ENCODE measurements around the gene MICU1. TPM values are rescaled to one million over a fixed set of nuclear protein-coding genes. Genes with fewer than 3 reads are reported as not detected.
"Not testable (repeated sequence)": the region's sequence is repeated elsewhere in the genome, so short reads cannot be mapped to it uniquely, and the experiment has no call there.

Gene MICU1
- total and polyA plus RNA-seq, 7 donors, result 29.4 to 53.5 (median 33.9) TPM

GRCh38 chr10:72449941-72450441 lies 175.9 kb downstream of the MICU1 start:
- Histone ChIP-seq H3K9me3 (no peaks in the 10 kb centered on the region), H3K4me3 (no peak overlapping the region), H3K36me3 (peaks cover 0 to 7% (median 0%) of the 10 kb centered on the region in 4 donors), H3K4me1 (no peaks in the 10 kb centered on the region), H3K27me3 (no peaks in the 10 kb centered on the region), H3K27ac (no peak overlapping the region)
- intact Hi-C loops (cut with DNase I), result no loop called here
- TF ChIP-seq POLR2A (IDR thresholded peaks at IDR 0.05), result no peak
- TF ChIP-seq CTCF (IDR thresholded peaks at IDR 0.05), result no peak
- TF ChIP-seq POLR2AphosphoS5 (IDR thresholded peaks at IDR 0.05), result no peak
- no peak for TF ChIP-seq EP300 (IDR thresholded peaks at IDR 0.05)
- no peak for DNase-seq
- WGBS, 2 donors, result 18 to 66% methylated on average over 6 of the region's 6 CpGs

- Histone ChIP-seq H3K27me3 (no peaks in the 10 kb centered on the region), H3K36me3 (no peaks in the 10 kb centered on the region), H3K4me1 (no peaks in the 10 kb centered on the region), H3K9me3 (no peaks in the 10 kb centered on the region), H3K4me3 (no peak overlapping the region), H3K27ac (no peak overlapping the region)
- no peak for DNase-seq
- intact Hi-C loops (cut with DNase I), result no loop called here
- WGBS, 2 donors, result 94 to 95% methylated on average over 3 of the region's 3 CpGs
- TF ChIP-seq EP300 (IDR thresholded peaks at IDR 0.05) (no peak), POLR2A (IDR thresholded peaks at IDR 0.05) (no peak), POLR2AphosphoS5 (IDR thresholded peaks at IDR 0.05) (no peak), CTCF (IDR thresholded peaks at IDR 0.05) (no peak)
Measured at GRCh38 chr10:72445851-72446250, 180.0 kb downstream of the MICU1 start.

GRCh38 chr10:72442969-72443368 lies 182.9 kb downstream of the MICU1 start:
- H3K4me1 ChIP-seq; H3K27ac ChIP-seq; DNase-seq; H3K9me3 ChIP-seq; H3K36me3 ChIP-seq; intact Hi-C loops (cut with DNase I); H3K27me3 ChIP-seq; H3K4me3 ChIP-seq: not testable (repeated sequence)
- 96 to 98% methylated on average over 2 of the region's 3 CpGs for WGBS, 2 donors

GRCh38 chr10:72435570-72435969 lies 190.3 kb downstream of the MICU1 start:
- Histone ChIP-seq H3K36me3 (no peaks in the 10 kb centered on the region), H3K9me3 (no peaks in the 10 kb centered on the region), H3K27me3 (no peaks in the 10 kb centered on the region), H3K4me1 (no peaks in the 10 kb centered on the region), H3K4me3 (no peak overlapping the region), H3K27ac (no peak overlapping the region)
- WGBS, 2 donors, result 96% methylated on average over 12 of the region's 12 CpGs
- intact Hi-C loops (cut with DNase I), result no loop called here
- no peak for DNase-seq
- TF ChIP-seq POLR2A (IDR thresholded peaks at IDR 0.05), result no peak
- no peak for TF ChIP-seq CTCF (IDR thresholded peaks at IDR 0.05)
- TF ChIP-seq EP300 (IDR thresholded peaks at IDR 0.05), result no peak
- no peak for TF ChIP-seq POLR2AphosphoS5 (IDR thresholded peaks at IDR 0.05)

- H3K36me3 ChIP-seq; H3K4me3 ChIP-seq; H3K27ac ChIP-seq; intact Hi-C loops (cut with DNase I); DNase-seq; H3K4me1 ChIP-seq; H3K9me3 ChIP-seq; H3K27me3 ChIP-seq: not testable (repeated sequence)
- 96% methylated on average over 4 of the region's 4 CpGs for WGBS, 2 donors
Measured at GRCh38 chr10:72430936-72431335, 194.9 kb downstream of the MICU1 start.

- Histone ChIP-seq H3K36me3 (no peaks in the 10 kb centered on the region), H3K27me3 (no peaks in the 10 kb centered on the region), H3K4me3 (no peak overlapping the region), H3K4me1 (no peaks in the 10 kb centered on the region), H3K27ac (no peak overlapping the region), H3K9me3 (no peaks in the 10 kb centered on the region)
- no peak for TF ChIP-seq POLR2AphosphoS5 (IDR thresholded peaks at IDR 0.05)
- no peak for TF ChIP-seq EP300 (IDR thresholded peaks at IDR 0.05)
- no peak for DNase-seq
- WGBS, 2 donors, result 80 to 93% methylated on average over 1 of the region's 1 CpG
- intact Hi-C loops (cut with DNase I), result no loop called here
Measured at GRCh38 chr10:72429931-72430330, 195.9 kb downstream of the MICU1 start.

All from sigmoid colon (tissue), 7 donors.